Loucy (cell line): ENCODE measurements around the gene AFF3.

ENCODE experiments used
- EZH2phosphoT487 ChIP-seq: fragments of 200-600 bp; IDR thresholded peaks from 2 replicates; pipeline ENCODE4 v1.6.1; 2018; ENCODE audit warnings: antibody characterized with exemption, mild to moderate bottlenecking, moderate library complexity, borderline replicate concordance
- TF ChIP-seq, protein P1 (sequence below): fragments of 200-600 bp; sonication (generic); conservative IDR thresholded peaks from 2 replicates; pipeline ENCODE4 v1.5.1; 2014; ENCODE audit warnings: mild to moderate bottlenecking, antibody characterized with exemption, low read length

DNA sequence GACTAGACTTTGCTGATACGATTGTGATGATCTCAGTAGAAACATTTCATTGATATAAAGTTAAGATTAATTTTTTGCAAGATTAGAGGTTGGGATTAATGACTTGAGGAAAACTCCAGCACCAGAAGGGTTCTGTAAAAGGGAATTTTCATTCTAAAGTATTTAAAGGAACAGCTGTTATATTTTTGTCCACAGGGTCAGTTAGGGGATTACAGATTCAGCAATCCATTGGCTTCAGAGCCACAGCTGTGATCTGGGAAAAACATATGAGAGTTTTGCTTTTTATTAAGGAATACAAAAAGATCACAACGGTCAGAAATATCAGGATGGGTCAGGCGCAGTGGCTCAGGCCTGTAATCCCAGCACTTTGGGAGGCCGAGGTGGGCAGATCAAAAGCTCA, 633.0 kb downstream of the AFF3 start:
- TF ChIP-seq, protein P1, sequence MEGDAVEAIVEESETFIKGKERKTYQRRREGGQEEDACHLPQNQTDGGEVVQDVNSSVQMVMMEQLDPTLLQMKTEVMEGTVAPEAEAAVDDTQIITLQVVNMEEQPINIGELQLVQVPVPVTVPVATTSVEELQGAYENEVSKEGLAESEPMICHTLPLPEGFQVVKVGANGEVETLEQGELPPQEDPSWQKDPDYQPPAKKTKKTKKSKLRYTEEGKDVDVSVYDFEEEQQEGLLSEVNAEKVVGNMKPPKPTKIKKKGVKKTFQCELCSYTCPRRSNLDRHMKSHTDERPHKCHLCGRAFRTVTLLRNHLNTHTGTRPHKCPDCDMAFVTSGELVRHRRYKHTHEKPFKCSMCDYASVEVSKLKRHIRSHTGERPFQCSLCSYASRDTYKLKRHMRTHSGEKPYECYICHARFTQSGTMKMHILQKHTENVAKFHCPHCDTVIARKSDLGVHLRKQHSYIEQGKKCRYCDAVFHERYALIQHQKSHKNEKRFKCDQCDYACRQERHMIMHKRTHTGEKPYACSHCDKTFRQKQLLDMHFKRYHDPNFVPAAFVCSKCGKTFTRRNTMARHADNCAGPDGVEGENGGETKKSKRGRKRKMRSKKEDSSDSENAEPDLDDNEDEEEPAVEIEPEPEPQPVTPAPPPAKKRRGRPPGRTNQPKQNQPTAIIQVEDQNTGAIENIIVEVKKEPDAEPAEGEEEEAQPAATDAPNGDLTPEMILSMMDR = no peak
- no peak for TF ChIP-seq EZH2phosphoT487
